GM18519 (cell line): ENCODE measurements around the gene KIF19.
A peak's percentile ranks its signal among the peaks of the same experiment; 100 is the strongest.
"Not testable (repeated sequence)": the region's sequence is repeated elsewhere in the genome, so short reads cannot be mapped to it uniquely, and the experiment has no call there.

Experiments used
- ATAC-seq: cut with Tn5 transposase; IDR thresholded peaks from one replicate; pipeline ENCODE4 v1.9.1; 2021; ENCODE audit warnings: mild to moderate bottlenecking, moderate library complexity; ENCODE audit not compliant: unreplicated experiment, low FRiP score

Gene KIF19, protein sequence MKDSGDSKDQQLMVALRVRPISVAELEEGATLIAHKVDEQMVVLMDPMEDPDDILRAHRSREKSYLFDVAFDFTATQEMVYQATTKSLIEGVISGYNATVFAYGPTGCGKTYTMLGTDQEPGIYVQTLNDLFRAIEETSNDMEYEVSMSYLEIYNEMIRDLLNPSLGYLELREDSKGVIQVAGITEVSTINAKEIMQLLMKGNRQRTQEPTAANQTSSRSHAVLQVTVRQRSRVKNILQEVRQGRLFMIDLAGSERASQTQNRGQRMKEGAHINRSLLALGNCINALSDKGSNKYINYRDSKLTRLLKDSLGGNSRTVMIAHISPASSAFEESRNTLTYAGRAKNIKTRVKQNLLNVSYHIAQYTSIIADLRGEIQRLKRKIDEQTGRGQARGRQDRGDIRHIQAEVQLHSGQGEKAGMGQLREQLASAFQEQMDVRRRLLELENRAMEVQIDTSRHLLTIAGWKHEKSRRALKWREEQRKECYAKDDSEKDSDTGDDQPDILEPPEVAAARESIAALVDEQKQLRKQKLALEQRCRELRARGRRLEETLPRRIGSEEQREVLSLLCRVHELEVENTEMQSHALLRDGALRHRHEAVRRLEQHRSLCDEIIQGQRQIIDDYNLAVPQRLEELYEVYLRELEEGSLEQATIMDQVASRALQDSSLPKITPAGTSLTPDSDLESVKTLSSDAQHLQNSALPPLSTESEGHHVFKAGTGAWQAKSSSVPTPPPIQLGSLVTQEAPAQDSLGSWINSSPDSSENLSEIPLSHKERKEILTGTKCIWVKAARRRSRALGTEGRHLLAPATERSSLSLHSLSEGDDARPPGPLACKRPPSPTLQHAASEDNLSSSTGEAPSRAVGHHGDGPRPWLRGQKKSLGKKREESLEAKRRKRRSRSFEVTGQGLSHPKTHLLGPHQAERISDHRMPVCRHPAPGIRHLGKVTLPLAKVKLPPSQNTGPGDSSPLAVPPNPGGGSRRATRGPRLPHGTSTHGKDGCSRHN

DNA sequence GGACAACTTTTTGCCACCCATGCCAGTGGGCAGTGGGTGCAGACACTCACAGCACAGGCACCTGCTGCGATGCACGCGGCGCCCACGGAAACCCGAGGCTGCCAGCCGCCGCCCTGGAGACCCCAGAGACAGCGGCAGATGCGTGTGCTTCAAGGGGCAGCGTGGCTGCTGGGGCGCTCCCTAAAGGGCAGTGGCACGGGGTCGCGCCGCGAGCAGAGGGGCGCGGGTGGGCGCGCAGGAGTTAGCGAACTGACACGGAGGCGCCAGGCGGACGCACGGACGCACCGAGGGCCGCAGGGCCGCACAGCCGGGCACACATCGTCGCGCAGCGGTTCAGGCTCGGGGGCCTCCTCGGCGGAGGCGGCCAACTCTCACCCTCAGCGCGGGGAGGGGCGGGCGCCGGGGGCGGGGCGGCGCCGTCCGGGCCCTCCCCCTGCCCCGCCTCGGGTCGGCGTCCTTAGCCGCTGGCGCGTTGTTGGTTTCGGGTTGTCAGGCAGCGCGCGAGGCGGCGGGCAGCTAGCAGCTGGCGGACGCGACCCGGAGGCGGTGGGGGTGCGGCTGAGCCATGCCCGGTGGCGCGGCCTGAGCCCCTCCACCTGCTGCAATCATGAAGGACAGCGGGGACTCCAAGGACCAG lies at the start of gene KIF19:
KIF19 (plus strand) TSS at position 484 of the 637 bp plus-strand sequence; CDS start at position 608, 124 bp downstream.
- ATAC-seq: no peak

DNA sequence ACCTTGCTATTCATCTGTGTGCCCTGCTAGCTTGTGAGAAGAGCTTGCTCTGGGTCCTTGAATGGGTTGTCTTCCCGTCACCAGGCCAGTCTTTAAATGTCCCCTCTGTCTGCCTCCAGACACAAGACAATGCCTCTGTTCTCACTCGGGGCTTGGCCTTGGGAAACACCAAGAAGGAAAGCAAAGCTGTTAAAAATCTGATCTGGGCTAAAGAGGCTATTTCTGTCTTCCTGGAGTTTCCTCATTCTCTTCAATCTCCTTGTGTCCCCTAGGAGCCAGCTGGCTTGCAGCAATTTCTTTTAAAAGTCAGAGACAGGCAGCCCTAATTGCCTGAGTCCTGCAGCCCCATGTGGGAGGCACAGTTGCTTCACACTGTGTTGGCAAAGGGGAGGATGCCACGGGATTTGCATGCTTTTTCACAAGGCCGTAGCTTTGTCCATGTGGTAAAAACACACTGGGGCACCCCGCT lies 49.5 kb upstream of the KIF19 start:
- no peak for ATAC-seq

DNA sequence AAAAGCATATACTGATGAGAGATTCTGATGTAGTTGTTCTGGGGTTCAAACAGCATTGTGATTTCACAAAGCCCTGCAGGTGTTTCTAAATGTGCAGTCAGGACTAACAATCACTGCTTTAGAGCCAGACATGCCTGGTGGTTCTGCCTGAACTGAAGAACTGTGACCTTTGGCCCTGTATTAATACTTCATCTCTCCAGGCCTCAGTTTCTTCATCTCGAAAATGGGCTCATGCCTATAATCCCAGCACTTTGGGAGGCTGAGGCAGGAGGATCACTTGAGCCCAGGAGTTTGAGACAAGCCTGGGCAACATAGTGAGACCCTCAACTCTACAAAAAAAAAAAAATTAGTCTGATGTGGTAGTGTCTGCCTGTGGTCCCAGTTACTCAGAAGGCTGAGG lies 48.1 kb upstream of the KIF19 start:
- ATAC-seq: no peak

DNA sequence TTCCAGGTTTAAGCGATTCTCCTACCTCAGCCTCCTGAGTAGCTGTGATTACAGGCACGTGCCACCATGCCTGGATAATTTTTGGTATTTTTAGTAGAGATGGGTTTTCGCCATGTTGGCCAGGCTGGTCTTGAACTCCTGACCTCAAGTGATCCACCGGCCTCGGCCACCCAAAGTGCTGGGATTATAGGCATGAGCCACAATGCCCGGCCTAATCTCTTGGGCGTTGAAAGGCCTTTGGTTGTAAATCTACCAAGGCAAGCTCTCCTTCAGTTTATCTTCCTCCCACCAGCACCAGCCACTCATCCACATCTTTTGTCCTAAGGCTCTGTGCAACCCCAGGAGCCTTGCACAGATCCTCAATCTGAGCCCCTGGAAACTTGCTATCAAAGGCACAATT lies 46.4 kb upstream of the KIF19 start:
- ATAC-seq: not testable (repeated sequence)

DNA sequence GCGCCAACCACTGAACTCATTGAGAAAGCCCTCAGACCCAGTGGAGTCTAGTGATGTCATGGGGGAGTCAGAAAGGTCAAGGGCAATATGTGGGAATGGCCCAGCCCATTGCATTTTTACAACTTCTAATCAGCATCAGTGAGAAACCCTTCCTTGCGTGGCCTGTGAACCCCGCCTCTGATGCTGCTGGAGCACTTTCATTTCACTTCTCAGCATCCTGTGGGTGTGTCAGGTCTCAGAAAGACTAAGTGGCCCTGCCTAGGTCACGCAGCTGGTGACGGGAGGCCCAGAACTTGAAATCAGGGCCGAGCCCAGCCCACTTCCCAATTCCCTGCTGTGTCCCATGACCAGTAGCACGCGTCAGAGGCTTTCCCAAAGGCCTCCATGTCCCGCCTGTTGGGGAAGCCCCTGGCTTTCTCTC lies 45.9 kb upstream of the KIF19 start:
- peak; percentile 58 for ATAC-seq

DNA sequence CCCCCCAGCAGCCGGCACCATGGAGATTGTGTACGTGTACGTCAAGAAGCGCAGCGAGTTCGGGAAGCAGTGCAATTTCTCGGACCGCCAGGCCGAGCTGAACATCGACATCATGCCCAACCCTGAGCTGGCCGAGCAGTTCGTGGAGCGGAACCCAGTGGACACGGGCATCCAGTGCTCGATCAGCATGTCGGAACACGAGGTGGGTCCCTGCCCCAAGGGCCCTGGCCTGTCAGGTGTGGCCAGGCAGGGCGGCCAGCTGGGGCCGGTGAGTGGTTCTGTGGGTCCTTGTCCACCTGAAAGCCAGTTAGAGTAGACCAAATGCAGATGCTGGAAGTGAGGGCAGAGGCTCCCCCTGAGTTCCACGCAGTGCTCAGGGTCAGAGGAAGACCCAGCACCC lies 44.2 kb upstream of the KIF19 start:
- ATAC-seq: no peak

DNA sequence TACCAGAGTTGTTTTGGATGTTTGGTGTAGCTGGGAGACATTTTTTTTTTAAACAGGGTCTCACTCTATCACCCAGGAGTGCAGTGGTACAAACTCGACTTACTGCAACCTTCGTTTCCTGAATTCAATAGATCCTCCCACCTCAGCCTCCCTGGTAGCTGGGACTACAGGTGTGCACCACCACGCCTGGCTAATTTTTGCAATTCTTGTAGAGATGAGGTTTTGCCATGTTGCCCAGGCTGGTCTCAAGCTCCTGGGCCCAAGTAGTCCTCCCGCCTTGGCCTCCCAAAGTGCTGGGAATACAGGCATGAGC lies 43.8 kb upstream of the KIF19 start:
- ATAC-seq: not testable (repeated sequence)

DNA sequence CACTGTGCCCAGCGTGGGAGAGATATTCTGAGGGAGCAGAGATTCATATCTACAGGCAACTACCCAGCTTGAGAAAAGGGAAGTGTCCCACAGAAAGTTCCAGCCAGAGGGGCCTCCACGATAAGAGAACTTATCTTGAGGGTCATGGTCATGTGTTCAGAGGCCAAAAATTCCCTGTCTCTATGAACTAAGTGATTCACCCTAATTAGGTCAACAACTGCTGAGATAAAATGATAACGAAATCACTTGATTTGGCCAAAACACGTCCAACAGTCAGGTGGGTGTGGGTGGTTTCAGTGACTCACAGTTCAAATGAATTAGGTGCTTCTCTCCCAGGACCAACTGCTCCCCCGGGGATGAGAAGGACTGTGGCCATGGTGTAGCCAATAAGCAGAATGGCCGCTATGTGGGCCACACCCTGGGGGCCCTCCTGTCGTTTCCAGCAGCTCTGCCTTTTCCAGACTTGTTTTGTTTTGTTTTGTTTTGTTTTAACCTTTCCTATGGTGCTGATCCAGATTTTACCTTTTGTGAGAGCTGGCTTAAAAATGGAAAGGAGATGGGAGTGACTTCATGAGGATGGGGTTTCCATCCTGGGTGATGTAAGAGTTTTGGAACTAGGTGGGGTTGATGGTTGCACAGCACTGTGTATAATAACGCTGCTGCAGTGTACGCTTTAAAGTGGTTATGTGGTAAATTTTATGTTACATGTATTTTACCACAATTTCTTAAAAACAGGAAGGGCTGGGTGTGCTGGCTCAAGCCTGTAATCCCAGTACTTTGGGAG lies 43.2 kb upstream of the KIF19 start:
- ATAC-seq: no peak

DNA sequence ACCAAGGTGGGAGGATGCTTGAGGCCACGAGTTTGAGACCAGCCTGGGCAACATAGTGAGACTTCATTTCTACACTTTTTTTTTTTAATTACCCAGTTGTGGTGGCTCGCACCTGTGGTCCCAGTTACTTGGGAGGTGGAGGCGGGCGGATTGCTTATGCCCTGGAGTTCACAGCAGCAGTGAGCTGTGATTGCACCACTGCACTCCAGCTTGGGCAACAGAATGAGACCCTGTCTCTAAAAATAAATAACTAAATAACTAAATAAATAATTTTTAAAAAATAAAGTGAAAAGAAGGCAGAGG lies 42.7 kb upstream of the KIF19 start:
- ATAC-seq: no peak

DNA sequence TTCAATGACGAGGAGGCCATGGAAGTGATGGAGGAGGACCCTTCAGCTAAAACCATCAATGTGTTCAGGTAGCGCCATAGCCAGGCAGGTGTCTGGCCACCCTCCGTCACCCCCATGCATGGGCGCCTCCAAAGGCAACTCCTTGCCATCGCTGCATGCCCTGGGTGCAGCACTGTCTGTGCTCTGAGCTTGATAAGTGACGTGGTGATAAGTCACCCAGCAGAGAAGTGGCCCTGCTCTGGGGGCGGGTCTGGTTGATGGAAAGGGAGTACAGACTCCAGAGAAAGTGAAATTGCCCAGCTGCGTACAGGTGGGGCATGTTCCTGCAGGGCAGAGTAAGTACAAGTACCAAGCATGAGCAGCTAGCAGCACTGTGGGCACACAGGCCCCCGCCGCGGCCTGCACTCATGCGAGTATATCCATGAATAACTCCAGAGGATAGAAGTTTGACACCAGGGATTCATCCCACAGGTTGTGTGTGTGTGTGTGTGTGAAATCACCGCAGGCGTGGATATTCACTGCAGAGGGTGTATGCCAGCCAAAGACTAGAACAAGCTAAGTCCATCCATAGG lies 38.9 kb upstream of the KIF19 start:
- no peak for ATAC-seq

DNA sequence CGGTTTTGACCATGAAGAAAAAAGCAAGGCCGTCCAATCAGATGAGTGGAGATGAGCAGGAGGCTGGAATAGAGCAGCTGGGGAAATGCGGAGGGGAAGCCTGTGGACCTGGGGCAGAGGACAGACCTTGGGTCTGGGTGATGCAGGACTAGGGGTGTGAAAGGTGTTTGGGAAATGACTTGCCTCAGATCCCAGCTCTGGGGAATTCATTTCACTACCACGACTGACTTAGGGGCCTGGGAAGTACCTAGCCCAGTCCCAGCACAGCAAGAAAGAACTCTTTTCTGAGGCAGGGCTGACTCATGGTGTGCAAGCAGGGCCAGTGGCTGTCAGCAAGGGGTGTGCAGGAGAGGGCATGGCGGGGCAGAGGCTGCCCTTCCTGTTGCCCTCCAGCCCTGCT lies 37.2 kb upstream of the KIF19 start:
- no peak for ATAC-seq

DNA sequence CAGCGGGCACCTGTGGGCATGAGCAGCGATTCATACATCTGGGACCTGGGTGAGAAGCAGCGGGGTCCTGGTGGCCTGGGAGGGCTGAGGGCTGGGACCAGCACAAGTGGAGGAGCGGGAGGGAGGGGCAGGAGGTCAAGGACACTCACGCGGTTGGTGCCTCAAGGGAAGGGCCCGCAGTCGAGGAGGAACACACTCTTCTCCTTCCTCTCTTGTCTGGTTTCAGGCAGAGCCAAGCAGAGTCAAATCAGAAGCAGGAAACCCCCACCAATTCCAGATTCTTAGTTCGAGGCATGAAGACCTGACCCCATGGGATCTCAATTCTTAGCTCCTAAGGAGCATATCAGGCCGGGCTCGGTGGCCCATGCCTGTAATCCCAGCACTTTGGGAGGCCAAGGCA lies 36.3 kb upstream of the KIF19 start:
- no peak for ATAC-seq

DNA sequence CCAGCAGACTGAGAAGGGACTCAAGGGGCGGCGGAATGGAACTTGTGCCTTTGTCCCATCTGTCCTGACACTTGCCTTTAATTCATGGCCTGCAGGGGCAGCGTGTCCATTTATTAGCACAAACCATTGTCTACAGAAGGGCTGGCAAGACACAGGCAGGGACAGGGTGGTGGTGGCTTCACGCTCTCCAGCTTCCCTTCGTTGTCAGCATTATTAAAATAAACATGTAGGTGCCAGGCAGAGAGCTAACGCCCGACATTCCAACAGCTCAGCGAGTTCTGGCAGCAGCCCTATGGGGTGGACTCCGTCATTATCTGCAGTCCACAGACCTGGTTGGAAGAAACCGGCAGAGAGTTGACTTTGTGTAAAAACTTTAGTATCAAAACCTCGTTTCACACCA lies 35.7 kb upstream of the KIF19 start:
- no peak for ATAC-seq

DNA sequence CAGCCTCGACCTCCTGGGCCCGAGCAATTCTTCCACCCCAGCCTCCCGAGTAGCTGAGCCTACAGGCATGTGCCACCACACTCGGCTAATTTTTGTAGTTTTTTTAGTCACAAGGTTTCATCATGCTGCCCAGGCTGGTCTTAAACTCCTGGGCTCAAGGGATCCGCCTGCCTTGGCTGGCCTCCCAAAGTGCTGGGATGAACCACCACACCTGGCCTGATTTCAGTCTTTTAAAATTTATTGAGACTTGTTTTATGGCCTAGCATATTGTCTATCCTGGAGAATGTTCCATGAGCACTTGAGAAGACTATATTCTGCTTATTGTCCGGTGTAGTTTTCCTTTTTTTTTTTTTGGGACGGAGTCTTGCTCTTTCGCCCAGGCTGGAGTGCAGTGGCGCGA lies 33.5 kb upstream of the KIF19 start:
- ATAC-seq: no peak

DNA sequence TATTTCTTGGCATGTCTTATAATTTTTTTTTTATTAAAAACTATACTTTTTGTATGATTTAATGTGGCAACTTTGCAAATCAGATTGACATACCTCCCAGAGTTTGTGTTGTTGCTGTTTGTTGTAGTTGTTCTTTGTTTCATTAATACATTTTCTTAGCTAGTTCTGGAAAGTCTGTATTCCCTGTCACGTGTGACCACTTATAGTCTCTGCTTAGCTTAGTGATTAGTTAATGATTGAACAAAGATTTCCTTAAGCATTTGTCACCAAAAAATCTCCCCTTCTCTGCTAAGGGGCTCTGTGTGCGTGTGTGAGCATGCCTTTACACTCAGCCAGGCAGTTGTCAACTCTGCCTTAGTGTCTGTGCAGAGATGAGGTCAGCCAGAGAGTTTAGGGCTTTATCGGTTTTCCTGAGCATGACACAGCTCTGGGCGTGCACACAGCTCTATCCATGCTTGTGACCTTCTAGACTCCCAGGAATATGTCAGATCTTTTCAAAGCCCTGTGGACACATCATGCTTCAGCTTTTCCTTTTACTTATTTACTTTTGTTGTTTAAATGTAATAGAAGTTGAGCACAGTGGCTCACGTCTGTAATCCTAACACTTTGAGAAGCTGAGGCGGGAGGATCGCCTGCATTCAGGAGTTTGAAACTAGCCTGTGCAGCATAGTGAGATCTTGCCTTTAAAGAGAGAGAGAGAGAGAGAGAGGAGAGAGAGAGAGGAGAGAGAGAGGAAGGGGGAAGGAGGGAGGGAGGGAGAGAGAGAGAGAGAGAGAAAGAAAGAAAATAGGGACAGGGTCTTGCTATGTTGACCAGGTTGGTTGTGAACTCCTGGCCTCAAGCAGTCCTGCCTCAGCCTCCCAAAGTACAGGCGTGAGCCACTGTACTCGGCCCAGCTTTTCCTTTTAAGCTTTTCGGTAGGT lies 30.1 kb upstream of the KIF19 start:
- ATAC-seq: no peak

DNA sequence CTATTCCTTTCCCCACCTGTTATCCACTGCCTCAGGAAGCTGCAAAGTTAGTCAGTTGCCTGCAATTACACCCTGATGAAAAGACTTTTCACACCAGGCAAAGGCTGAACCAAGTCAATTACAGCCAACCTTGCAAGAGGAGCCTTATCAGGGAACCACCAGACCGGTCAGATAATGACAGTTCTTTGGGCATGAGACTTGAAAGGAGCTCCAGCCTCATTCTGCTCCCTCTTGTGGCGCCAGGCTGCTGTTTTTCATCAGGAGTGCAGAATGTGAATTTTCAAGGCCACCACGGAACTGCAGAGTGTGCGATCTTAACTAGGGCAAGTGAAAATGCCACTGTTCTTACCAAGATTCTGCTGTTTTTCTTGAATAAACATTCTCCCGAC lies 29.5 kb upstream of the KIF19 start:
- ATAC-seq: no peak

DNA sequence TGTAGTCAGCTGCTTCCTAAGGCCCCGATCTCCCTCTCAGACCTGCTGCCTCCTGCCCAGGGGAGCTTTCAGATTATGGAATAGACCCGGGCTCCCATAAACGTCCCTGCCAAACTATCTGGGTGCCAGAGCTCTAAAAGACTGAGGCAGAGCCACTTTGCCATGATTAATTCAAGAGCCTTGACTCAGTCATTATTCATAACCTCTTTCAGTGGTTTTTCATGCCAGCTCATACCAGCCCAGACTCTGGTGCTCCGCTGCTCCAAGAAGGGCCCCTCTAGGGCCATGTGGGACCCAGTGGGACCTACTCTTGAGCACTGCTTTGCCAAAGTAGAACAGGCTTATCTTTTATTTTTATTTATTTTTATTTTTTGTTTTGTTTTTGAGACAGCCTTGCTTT lies 28.1 kb upstream of the KIF19 start:
- no peak for ATAC-seq

DNA sequence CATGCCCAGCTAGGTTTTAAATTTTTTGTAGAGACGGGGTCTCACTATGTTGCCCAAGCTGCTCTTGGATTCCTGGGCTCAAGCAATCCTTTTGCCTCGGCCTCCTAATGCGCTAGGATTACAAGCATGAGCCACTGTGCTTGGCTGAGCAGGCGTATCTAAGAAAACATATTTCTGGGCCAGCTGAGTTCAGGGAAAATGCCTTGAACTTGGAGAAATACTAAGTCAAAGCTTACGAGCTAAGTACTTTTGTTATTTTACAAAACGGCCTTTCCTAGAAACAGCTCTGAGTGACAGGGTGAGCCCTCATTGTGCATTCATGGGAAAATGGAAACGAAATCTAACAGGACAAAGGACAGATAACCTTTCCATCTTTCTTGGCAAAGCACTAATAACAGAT lies 27.2 kb upstream of the KIF19 start:
- ATAC-seq: no peak
